Endothelial cell (in vitro differentiated cells): ENCODE data around the gene ADARB2. TPM values are rescaled to one million over a fixed set of nuclear protein-coding genes. Genes with fewer than 3 reads are reported as not detected.

ENCODE experiments used
- DNase-seq: peaks from one replicate; pipeline ENCODE4 v3.0.0; 2021; ENCODE audit warnings: low spot score
- H3K27ac Mint-ChIP-seq: one replicate; pipeline ENCODE4 v1.8.0; 2021; ENCODE audit warnings: mixed read lengths, inconsistent platforms; ENCODE audit not compliant: unreplicated experiment
- H3K27me3 Mint-ChIP-seq: one replicate; pipeline ENCODE4 v1.8.0; 2021; ENCODE audit warnings: mild to moderate bottlenecking, moderate library complexity, mixed read lengths, inconsistent platforms; ENCODE audit not compliant: unreplicated experiment
- H3K36me3 Mint-ChIP-seq: one replicate; pipeline ENCODE4 v1.8.0; 2021; ENCODE audit warnings: mild to moderate bottlenecking, low read depth, mixed read lengths, inconsistent platforms; ENCODE audit not compliant: unreplicated experiment
- H3K4me1 Mint-ChIP-seq: one replicate; pipeline ENCODE4 v1.8.0; 2021; ENCODE audit warnings: mild to moderate bottlenecking, mixed read lengths, inconsistent platforms; ENCODE audit not compliant: unreplicated experiment
- H3K4me3 Mint-ChIP-seq: one replicate; pipeline ENCODE4 v1.8.0; 2021; ENCODE audit warnings: mild to moderate bottlenecking, mixed read lengths, inconsistent platforms; ENCODE audit not compliant: unreplicated experiment
- H3K9me3 Mint-ChIP-seq: one replicate; pipeline ENCODE4 v1.8.0; 2021; ENCODE audit warnings: mixed read lengths, inconsistent platforms; ENCODE audit not compliant: unreplicated experiment
- total RNA-seq: library from RNA; stranded (reverse); fragmentation: NEBNext Ultra II Directional; extraction: Animal tissue kit (Norgen Biotek cat#: 25700); gene quantifications from one replicate; pipeline ENCODE4 v1.2.1, GENCODE V29; 2021; ENCODE audit not compliant: unreplicated experiment
- TF ChIP-seq, protein P1 (sequence below): fragments of 200-600 bp; sonication (generic); IDR thresholded peaks from one replicate; pipeline ENCODE4 v1.5.0; 2021; ENCODE audit warnings: antibody characterized with exemption; ENCODE audit not compliant: unreplicated experiment

The ADARB2 gene
- total RNA-seq, 1 donor from 2014 or later: 54.9 TPM

DNA sequence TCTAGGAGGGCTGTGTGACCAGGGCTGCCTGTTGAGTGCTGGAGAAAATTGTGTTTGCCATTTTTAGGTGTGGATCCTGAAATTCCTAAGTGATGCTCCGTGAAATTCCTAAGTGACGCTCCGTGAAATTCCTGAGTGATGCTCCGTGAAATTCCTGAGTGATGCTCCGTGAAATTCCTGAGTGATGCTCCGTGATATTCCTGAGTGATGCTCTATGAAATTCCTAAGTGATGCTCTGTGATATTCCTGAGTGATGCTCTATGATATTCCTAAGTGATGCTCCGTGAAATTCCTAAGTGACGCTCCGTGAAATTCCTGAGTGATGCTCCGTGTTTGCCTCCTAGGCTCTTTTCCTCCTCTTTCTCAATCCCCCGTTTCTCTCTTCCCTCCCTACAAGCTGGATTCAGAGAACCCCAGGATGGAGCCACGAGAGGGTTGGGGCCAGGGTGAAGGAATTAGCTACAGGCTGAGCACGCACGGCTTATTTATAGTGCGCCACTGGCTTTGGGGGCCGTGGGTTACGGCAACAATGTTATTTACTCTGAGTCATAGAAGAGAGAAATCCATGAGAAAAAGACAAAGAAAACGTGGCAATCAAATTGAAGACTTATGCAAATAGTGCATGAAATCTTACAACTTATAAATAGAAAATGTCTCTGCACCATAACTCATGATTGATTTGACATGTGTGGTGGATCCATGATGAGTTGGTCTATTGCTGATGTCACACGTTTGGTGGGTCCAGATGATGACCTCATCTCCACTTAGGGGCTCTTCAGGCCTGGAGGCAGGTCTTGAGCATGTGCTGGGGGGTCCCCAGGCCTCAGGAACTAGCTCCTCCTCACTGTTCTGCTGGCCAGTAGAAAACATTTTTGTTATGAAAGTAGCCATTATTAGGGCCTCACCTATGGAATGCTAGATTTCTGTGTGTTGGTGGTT is 456.6 kb downstream of the ADARB2 start:
- Mint-ChIP-seq H3K9me3 (no peaks in the 10 kb centered on the region), H3K27me3 (peaks cover 9% of the 10 kb centered on the region), H3K4me3 (no peak overlapping the region), H3K4me1 (peaks cover 2% of the 10 kb centered on the region), H3K27ac (no peak overlapping the region), H3K36me3 (no peaks in the 10 kb centered on the region)
- no peak for DNase-seq
- TF ChIP-seq, protein P1, sequence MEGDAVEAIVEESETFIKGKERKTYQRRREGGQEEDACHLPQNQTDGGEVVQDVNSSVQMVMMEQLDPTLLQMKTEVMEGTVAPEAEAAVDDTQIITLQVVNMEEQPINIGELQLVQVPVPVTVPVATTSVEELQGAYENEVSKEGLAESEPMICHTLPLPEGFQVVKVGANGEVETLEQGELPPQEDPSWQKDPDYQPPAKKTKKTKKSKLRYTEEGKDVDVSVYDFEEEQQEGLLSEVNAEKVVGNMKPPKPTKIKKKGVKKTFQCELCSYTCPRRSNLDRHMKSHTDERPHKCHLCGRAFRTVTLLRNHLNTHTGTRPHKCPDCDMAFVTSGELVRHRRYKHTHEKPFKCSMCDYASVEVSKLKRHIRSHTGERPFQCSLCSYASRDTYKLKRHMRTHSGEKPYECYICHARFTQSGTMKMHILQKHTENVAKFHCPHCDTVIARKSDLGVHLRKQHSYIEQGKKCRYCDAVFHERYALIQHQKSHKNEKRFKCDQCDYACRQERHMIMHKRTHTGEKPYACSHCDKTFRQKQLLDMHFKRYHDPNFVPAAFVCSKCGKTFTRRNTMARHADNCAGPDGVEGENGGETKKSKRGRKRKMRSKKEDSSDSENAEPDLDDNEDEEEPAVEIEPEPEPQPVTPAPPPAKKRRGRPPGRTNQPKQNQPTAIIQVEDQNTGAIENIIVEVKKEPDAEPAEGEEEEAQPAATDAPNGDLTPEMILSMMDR: no peak

DNA sequence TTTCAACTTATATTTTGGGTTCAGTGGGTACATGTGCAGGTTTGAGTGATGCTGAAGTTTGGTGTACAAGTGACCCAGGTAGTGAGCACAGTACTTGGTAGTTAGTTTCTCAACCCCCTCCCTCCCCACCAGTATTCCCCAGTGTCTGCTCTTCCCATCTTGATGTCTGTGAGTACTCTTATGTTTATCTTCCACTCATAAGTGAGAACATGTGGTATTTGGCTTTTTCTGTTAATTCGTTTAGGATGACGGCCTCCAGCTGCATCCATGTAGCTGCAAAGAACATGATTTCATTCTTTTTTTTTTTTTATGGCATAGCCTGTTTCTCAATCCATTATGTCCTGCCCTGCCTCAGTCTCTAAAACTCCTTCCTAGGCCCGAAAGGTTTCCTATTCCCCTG is 459.0 kb downstream of the ADARB2 start:
- H3K36me3 Mint-ChIP-seq: no peaks in the 10 kb centered on the region
- H3K4me3 Mint-ChIP-seq: peak overlapping the region; percentile 38
- peaks cover 5% of the 10 kb centered on the region for H3K27me3 Mint-ChIP-seq
- H3K4me1 Mint-ChIP-seq: peaks cover 2% of the 10 kb centered on the region
- no peaks in the 10 kb centered on the region for H3K9me3 Mint-ChIP-seq
- DNase-seq: no peak
- TF ChIP-seq, protein P1: no peak
- no peak overlapping the region for H3K27ac Mint-ChIP-seq

DNA sequence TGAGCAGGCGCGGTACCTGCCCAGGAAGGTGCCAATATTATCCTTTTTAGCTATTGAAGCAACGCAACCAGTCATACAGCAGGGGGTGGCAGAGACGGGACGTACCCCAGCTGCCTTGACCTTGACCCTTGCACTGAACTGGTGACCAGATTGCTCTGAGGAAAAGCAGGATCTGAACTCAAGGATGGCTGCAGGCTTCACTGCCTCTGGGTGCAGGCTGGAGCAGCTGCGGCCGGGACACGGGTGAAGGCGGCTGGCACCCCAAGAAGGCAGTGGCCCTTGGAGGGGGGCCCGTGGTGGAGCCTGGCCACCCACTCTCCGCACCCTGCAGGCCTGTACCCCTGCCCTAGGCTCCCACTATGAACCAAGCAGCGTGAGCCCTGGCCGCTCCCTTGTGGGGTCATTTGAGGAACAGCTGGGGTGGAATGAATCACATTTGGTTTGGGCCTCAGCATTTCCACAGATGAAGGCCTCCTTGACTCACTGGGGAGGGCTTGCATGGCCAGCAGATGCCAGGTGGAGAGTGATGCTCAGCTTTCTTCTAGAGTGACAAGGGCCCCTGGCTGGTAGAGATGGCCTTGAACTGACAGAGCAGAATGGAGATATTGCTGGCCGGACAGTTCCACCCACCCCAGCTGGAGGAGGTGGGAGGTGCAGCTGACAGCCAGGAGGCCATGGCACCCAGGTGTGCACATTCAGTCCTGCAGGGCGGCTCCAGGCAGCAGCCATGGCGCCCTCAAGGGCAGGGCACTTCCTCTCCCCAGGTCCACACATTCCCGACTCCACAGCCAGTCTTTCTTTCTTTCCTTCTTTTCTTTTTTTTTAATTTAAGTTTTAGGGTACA is 462.4 kb downstream of the ADARB2 start:
- H3K27ac Mint-ChIP-seq: no peak overlapping the region
- DNase-seq: no peak
- H3K27me3 Mint-ChIP-seq: peaks cover 7% of the 10 kb centered on the region
- no peak overlapping the region for H3K4me3 Mint-ChIP-seq
- H3K36me3 Mint-ChIP-seq: peaks cover 3% of the 10 kb centered on the region
- peaks cover 21% of the 10 kb centered on the region for H3K4me1 Mint-ChIP-seq
- TF ChIP-seq, protein P1: no peak
- no peaks in the 10 kb centered on the region for H3K9me3 Mint-ChIP-seq

DNA sequence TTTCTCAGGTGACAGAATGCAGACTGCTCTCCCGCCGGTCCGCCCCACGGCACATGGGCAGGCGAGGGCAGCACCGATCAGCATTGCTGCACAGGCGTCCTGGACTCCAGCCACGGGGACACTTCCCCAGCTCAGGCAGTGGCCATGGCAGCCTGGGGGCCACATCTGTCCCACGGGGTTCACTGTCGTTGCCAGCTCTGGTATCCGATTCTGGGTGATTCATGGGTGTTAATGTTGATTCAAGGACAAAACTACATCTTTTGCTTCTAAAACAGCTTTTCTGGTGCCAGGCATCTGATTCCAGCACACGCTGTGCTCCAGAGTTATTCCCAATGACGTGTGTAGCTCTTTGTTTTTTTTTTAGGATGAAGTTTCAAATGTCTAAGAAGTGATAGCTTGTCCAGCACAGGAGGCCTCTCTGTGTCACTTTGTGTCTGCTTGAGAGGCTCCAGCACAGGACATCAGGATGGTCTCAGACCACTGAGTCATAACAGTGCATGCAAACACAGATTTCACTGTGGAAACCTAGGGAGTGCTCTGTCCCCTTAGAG is 463.1 kb downstream of the ADARB2 start:
- no peaks in the 10 kb centered on the region for H3K9me3 Mint-ChIP-seq
- H3K27me3 Mint-ChIP-seq: peaks cover 5% of the 10 kb centered on the region
- peaks cover 3% of the 10 kb centered on the region for H3K36me3 Mint-ChIP-seq
- H3K4me3 Mint-ChIP-seq: no peak overlapping the region
- H3K27ac Mint-ChIP-seq: no peak overlapping the region
- no peak for DNase-seq
- TF ChIP-seq, protein P1: no peak
- H3K4me1 Mint-ChIP-seq: peaks cover 21% of the 10 kb centered on the region
